IMR-90 (cell line): Measurements from ENCODE around the gene CD34. TPM values are rescaled to one million over a fixed set of nuclear protein-coding genes. Genes with fewer than 3 reads are reported as not detected.

Source experiments
- ATAC-seq: fragments of 200-7000 bp; cut with Tn5 transposase; 2 replicates; pipeline ENCODE4 v1.9.1; 2020; ENCODE audit warnings: low read depth, mild to moderate bottlenecking, moderate library complexity
- BruUV-seq: library from RNA; stranded (reverse); fragments of 400-500 nt; replicated peaks from 2 replicates; lab custom pipeline; 2021; lab: Mats Ljungman, UMichigan
- CTCF ChIA-PET: fragments of 300-600 bp; formaldehyde crosslinking; extraction: SDS; loops from one replicate; lab custom pipeline; 2021; ENCODE audit warnings: antibody characterized with exemption; lab: Yijun Ruan, JAX
- POLR2A ChIA-PET: fragments of 300-600 bp; sonication (Branson Sonifier 250); formaldehyde crosslinking; loops from one replicate; lab custom pipeline; 2022; ENCODE audit warnings: antibody characterized with exemption; ENCODE audit not compliant: unreplicated experiment; lab: Charles Lee
- DNase-seq: peaks from one replicate; pipeline ENCODE4 v3.0.0; 2013
- H2AFZ ChIP-seq: replicated peaks from 2 replicates; pipeline ENCODE3; 2013; ENCODE audit warnings: low read length, mild to moderate bottlenecking; ENCODE audit not compliant: poor library complexity
- H2AK5ac ChIP-seq: 2 replicates; pipeline ENCODE4 v1.6.1; 2013; ENCODE audit warnings: low read depth, low read length, inconsistent platforms
- H2AK9ac ChIP-seq: replicated peaks from 2 replicates; pipeline ENCODE3; 2013; ENCODE audit warnings: mild to moderate bottlenecking, low read depth, low read length, moderate library complexity; ENCODE audit not compliant: poor library complexity
- H2BK120ac ChIP-seq: 2 replicates; pipeline ENCODE4 v1.6.1; 2013; ENCODE audit warnings: low read depth, low read length, inconsistent platforms
- H2BK15ac ChIP-seq: 3 replicates; pipeline ENCODE4 v1.6.1; 2013; ENCODE audit warnings: low read depth, low read length, inconsistent platforms
- H2BK20ac ChIP-seq: 2 replicates; pipeline ENCODE4 v1.6.1; 2013; ENCODE audit warnings: low read depth, mild to moderate bottlenecking, inconsistent platforms, low read length, moderate library complexity
- H2BK5ac ChIP-seq: 2 replicates; pipeline ENCODE4 v1.6.1; 2013; ENCODE audit warnings: mild to moderate bottlenecking, low read depth, low read length, inconsistent platforms; ENCODE audit not compliant: poor library complexity, severe bottlenecking
- H3K14ac ChIP-seq: replicated peaks from 2 replicates; pipeline ENCODE4 v1.6.1; 2013; ENCODE audit warnings: low read depth, low read length, inconsistent platforms
- H3K18ac ChIP-seq: 2 replicates; pipeline ENCODE4 v1.6.1; 2013; ENCODE audit warnings: low read depth, low read length, control low read depth
- H3K23ac ChIP-seq: 2 replicates; pipeline ENCODE4 v1.6.1; 2013; ENCODE audit warnings: low read depth, low read length, inconsistent platforms
- H3K27ac ChIP-seq: 2 replicates; pipeline ENCODE4 v1.5.1; 2013; ENCODE audit warnings: mild to moderate bottlenecking, control low read depth, low read length; ENCODE audit not compliant: insufficient read depth
- H3K27me3 ChIP-seq: 2 replicates; pipeline ENCODE4 v1.6.1; 2013; ENCODE audit warnings: low read length; ENCODE audit not compliant: control insufficient read depth, insufficient read depth
- H3K36me3 ChIP-seq: 2 replicates; pipeline ENCODE4 v1.6.1; 2013; ENCODE audit warnings: low read length, mixed read lengths; ENCODE audit not compliant: control insufficient read depth, insufficient read depth
- H3K4ac ChIP-seq: 2 replicates; pipeline ENCODE4 v1.6.1; 2013; ENCODE audit warnings: low read depth, low read length, inconsistent platforms
- H3K4me1 ChIP-seq: 2 replicates; pipeline ENCODE4 v1.6.1; 2013; ENCODE audit warnings: low read length, mixed read lengths; ENCODE audit not compliant: control insufficient read depth, insufficient read depth
- H3K4me2 ChIP-seq: 2 replicates; pipeline ENCODE4 v1.6.1; 2013; ENCODE audit warnings: low read depth, mild to moderate bottlenecking, control low read depth, low read length, moderate library complexity
- H3K4me3 ChIP-seq: 2 replicates; pipeline ENCODE4 v1.5.1; 2013; ENCODE audit warnings: low read depth, mild to moderate bottlenecking, control low read depth, low read length, moderate library complexity; ENCODE audit not compliant: insufficient read depth
- H3K56ac ChIP-seq: 2 replicates; pipeline ENCODE4 v1.6.1; 2013; ENCODE audit warnings: low read length, inconsistent platforms; ENCODE audit not compliant: insufficient read depth; ENCODE audit errors: extremely low read depth
- H3K79me1 ChIP-seq, 2 experiments: 2 replicates each; pipeline ENCODE4 v1.6.1; 2013; ENCODE audit warnings: low read length in 2 of 2, inconsistent platforms in 1 of 2, low read depth in 1 of 2
- H3K9ac ChIP-seq: 2 replicates; pipeline ENCODE4 v1.6.1; 2013; ENCODE audit warnings: low read depth, low read length, control low read depth
- H3K9me1 ChIP-seq: 2 replicates; pipeline ENCODE4 v1.6.1; 2013; ENCODE audit warnings: low read length, inconsistent platforms; ENCODE audit not compliant: insufficient read depth
- H3K9me3 ChIP-seq: 2 replicates; pipeline ENCODE4 v1.6.1; 2013; ENCODE audit warnings: low read length; ENCODE audit not compliant: control insufficient read depth, insufficient read depth
- H4K20me1 ChIP-seq: 2 replicates; pipeline ENCODE4 v1.6.1; 2013; ENCODE audit warnings: low read length, inconsistent platforms; ENCODE audit not compliant: insufficient read depth
- H4K5ac ChIP-seq: 2 replicates; pipeline ENCODE4 v1.6.1; 2013; ENCODE audit warnings: mild to moderate bottlenecking, low read depth, low read length, control low read depth
- H4K8ac ChIP-seq, 2 experiments: 2 replicates each; pipeline ENCODE4 v1.6.1; 2013; ENCODE audit warnings: low read depth in 2 of 2, low read length in 2 of 2, control low read depth in 1 of 2, inconsistent platforms in 1 of 2
- H4K91ac ChIP-seq: 2 replicates; pipeline ENCODE4 v1.6.1; 2013; ENCODE audit warnings: low read depth, low read length, inconsistent platforms; ENCODE audit not compliant: insufficient read depth
- CEBPB ChIP-seq: IDR thresholded peaks from 2 replicates; pipeline ENCODE4 v1.6.1; 2012; ENCODE audit warnings: low read depth, low read length, improper control_type of control experiment
- RFX5 ChIP-seq: IDR thresholded peaks from 2 replicates; pipeline ENCODE4 v1.8.0; 2012; ENCODE audit warnings: low read depth, mild to moderate bottlenecking, low read length, moderate library complexity
- WGBS, 2 experiments: methylation state at CpG; one replicate each; pipeline versions ENCODE4 v1.1.5 to v1.1.7; 2013; ENCODE audit warnings: missing lambda C conversion rate in 2 of 2; ENCODE audit not compliant: insufficient read length in 1 of 2; ENCODE audit errors: extremely low coverage in 2 of 2; 5-methylcytosine and 5-hydroxymethylcytosine counted together
- dilution Hi-C: fragments of 300-500 bp; cut with HindIII; formaldehyde crosslinking; loops from one replicate; pipeline ENCODE4 v1.14.3; 2018; ENCODE audit warnings: low sequenced_read_pairs; ENCODE audit not compliant: unreplicated experiment
- in situ Hi-C: fragments of 300-500 bp; cut with MboI; formaldehyde crosslinking; loops from 3 replicates; pipeline ENCODE4 v1.14.3; 2019; ENCODE audit warnings: low sequenced_read_pairs, inconsistent platforms, mixed read lengths
- intact Hi-C: fragments of 100-400 bp; cut with micrococcal nuclease; formaldehyde crosslinking; loops from 2 replicates; pipeline ENCODE4 v1.10.0; 2022
- polyA plus RNA-seq, 3 experiments: library from polyadenylated mRNA; depleted of rRNA; stranded (reverse); fragments of >200 nt; gene quantifications; 2 replicates each; pipeline ENCODE4 v1.2.3, GENCODE V29; 2012; ENCODE audit warnings: low replicate concordance in 1 of 3
- total RNA-seq: library from RNA; depleted of rRNA; stranded (reverse); fragments of >200 nt; gene quantifications from 2 replicates; pipeline ENCODE4 v1.2.3, GENCODE V29; 2012

CD34 gene
- total and polyA plus RNA-seq, 2 of the 4 experiments (the other 2 are of a cell fraction) = 0.14 TPM; not detected in 1

DNA sequence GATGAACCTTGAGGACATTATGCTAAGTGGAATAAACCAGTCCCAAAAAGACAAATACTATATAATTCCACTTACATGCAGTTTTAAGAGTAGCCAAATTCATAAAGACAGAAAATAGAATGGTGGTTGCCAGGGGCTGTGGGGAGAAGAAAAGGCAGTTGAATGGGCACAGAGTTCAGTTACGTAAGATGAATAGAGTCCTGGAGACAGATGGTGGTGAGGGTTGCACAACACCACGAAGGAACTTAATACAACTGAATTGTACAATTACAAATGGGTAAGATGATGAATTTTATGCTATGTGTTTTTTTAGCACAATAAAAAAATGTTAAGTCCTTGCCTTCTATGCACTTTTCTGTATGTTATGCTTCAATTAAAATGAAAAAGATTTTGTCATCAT lies 66.6 kb downstream of the CD34 start:
- Histone ChIP-seq H2BK20ac (no peak overlapping the region), H3K9me3 (no peaks in the 10 kb centered on the region), H3K4me1 (no peaks in the 10 kb centered on the region), H2AK9ac (no peak overlapping the region), H3K14ac (no peak overlapping the region), H4K5ac (no peak overlapping the region), H2BK15ac (no peak overlapping the region), H2BK5ac (no peak overlapping the region), H3K36me3 (no peaks in the 10 kb centered on the region), H3K9me1 (no peaks in the 10 kb centered on the region; the same call in 1 of the 2 replicates), H3K56ac (no peak overlapping the region), H3K23ac (no peak overlapping the region), H4K8ac (no peak overlapping the region), H2BK120ac (no peak overlapping the region), H3K4ac (no peak overlapping the region), H2AFZ (no peak overlapping the region), H3K18ac (no peak overlapping the region), H2AK5ac (no peak overlapping the region), H3K4me3 (no peak overlapping the region), H4K91ac (no peak overlapping the region), H3K9ac (no peak overlapping the region), H3K79me1 (peaks cover 0 to 7% of the 10 kb centered on the region in 2 experiments; a peak in 2 of 4 replicates), H3K27ac (no peak overlapping the region), H3K27me3 (no peaks in the 10 kb centered on the region), H3K4me2 (no peak overlapping the region), H4K20me1 (no peaks in the 10 kb centered on the region)
- TF ChIP-seq CEBPB (peak; percentile 43), RFX5 (no peak)
- no peak for ATAC-seq
- intact Hi-C loops (no loop called here), dilution Hi-C loops (no loop called here), in situ Hi-C loops (no loop called here)
- ChIA-PET POLR2A (no interaction called here), CTCF (no interaction called here)
- no CpG with 5 or more reads among the region's 2 CpGs for WGBS, 2 experiments
- no TSS peak for BruUV-seq
- no peak for DNase-seq
